HEK293T (cell line): ENCODE results near the gene SYNE2.

Source experiments
- CTCF ChIA-PET: fragments of 350-600 bp; formaldehyde crosslinking; extraction: SDS; loops from one replicate; lab custom pipeline; 2021; ENCODE audit warnings: antibody characterized with exemption, inconsistent platforms; lab: Yijun Ruan, JAX
- POLR2A ChIA-PET: fragments of 350-600 bp; formaldehyde crosslinking; extraction: SDS; loops from one replicate; lab custom pipeline; 2020; ENCODE audit warnings: antibody characterized with exemption, inconsistent platforms; lab: Yijun Ruan, JAX
- DNase-seq: peaks from one replicate; pipeline ENCODE4 v3.0.0; 2012; ENCODE audit warnings: mixed read lengths; ENCODE audit errors: extremely low spot score
- ARNT ChIP-seq: fragments of 450-650 bp; IDR thresholded peaks from 2 replicates; pipeline ENCODE4 v1.6.1; 2017; ENCODE audit warnings: mild to moderate bottlenecking
- BHLHE40 ChIP-seq: fragments of 450-650 bp; IDR thresholded peaks from 2 replicates; pipeline ENCODE4 v1.6.1; 2016; ENCODE audit warnings: mild to moderate bottlenecking, moderate library complexity, borderline replicate concordance
- CTBP1 ChIP-seq: fragments of 450-650 bp; IDR thresholded peaks from 2 replicates; pipeline ENCODE4 v1.6.1; 2016; ENCODE audit warnings: borderline replicate concordance
- ELF4 ChIP-seq: fragments of 450-650 bp; IDR thresholded peaks from 2 replicates; pipeline ENCODE4 v1.6.1; 2017; ENCODE audit warnings: antibody characterized with exemption
- FOXA1 ChIP-seq: fragments of 450-650 bp; IDR thresholded peaks from 2 replicates; pipeline ENCODE4 v1.6.1; 2016; ENCODE audit warnings: mild to moderate bottlenecking
- FOXK2 ChIP-seq: fragments of 450-650 bp; IDR thresholded peaks from 2 replicates; pipeline ENCODE4 v1.6.1; 2016; ENCODE audit warnings: mild to moderate bottlenecking
- FOXM1 ChIP-seq: fragments of 450-650 bp; IDR thresholded peaks from 2 replicates; pipeline ENCODE4 v1.6.1; 2017; ENCODE audit warnings: mild to moderate bottlenecking, borderline replicate concordance
- HDGF ChIP-seq: fragments of 450-650 bp; IDR thresholded peaks from 2 replicates; pipeline ENCODE4 v1.6.1; 2017; ENCODE audit warnings: antibody characterized with exemption, borderline replicate concordance
- L3MBTL2 ChIP-seq: fragments of 450-650 bp; conservative IDR thresholded peaks from 2 replicates; pipeline ENCODE4 v1.6.1; 2016; ENCODE audit warnings: mild to moderate bottlenecking
- LEF1 ChIP-seq: fragments of 450-650 bp; IDR thresholded peaks from 2 replicates; pipeline ENCODE4 v1.6.1; 2017; ENCODE audit warnings: mild to moderate bottlenecking, borderline replicate concordance
- NFRKB ChIP-seq: fragments of 450-650 bp; IDR thresholded peaks from 2 replicates; pipeline ENCODE4 v1.6.1; 2016; ENCODE audit warnings: mild to moderate bottlenecking, moderate library complexity
- PKNOX1 ChIP-seq: fragments of 450-650 bp; IDR thresholded peaks from 2 replicates; pipeline ENCODE4 v1.6.1; 2016
- SP1 ChIP-seq: fragments of 450-650 bp; IDR thresholded peaks from 2 replicates; pipeline ENCODE4 v1.6.1; 2017
- SUZ12 ChIP-seq: fragments of 450-650 bp; IDR thresholded peaks from 2 replicates; pipeline ENCODE4 v1.6.1; 2016; ENCODE audit warnings: mild to moderate bottlenecking
- TARDBP ChIP-seq: fragments of 450-650 bp; IDR thresholded peaks from 2 replicates; pipeline ENCODE4 v1.6.1; 2016
- ZNF384 ChIP-seq: fragments of 450-650 bp; IDR thresholded peaks from 2 replicates; pipeline ENCODE4 v1.6.1; 2016

The SYNE2 gene

GRCh38 chr14:64218344-64219240 is 365.8 kb downstream of the SYNE2 start:
- CTCF ChIA-PET = interaction anchor here (0.6 kb wide), 1 partner anchor 909 kb away, joined by 5 read pairs; no protein-coding TSS in a partner anchor
- no peak for DNase-seq
- no peak for TF ChIP-seq NFRKB
- no peak for TF ChIP-seq TARDBP
- no peak for TF ChIP-seq SUZ12
- no peak for TF ChIP-seq HDGF
- no peak for TF ChIP-seq ARNT
- TF ChIP-seq FOXM1 = no peak
- TF ChIP-seq ZNF384 = no peak
- no peak for TF ChIP-seq LEF1
- no peak for TF ChIP-seq BHLHE40
- POLR2A ChIA-PET = no interaction called here

- POLR2A ChIA-PET = no interaction called here
- DNase-seq = no peak
- CTCF ChIA-PET = no interaction called here
- no peak for TF ChIP-seq FOXA1
- TF ChIP-seq ZNF384 = no peak
- no peak for TF ChIP-seq SUZ12
- no peak for TF ChIP-seq CTBP1
- no peak for TF ChIP-seq FOXK2
- no peak for TF ChIP-seq L3MBTL2
- no peak for TF ChIP-seq ELF4
- TF ChIP-seq TARDBP = no peak
- TF ChIP-seq SP1 = no peak
- no peak for TF ChIP-seq LEF1
- no peak for TF ChIP-seq ARNT
- no peak for TF ChIP-seq HDGF
- TF ChIP-seq NFRKB = no peak
- no peak for TF ChIP-seq PKNOX1
- TF ChIP-seq BHLHE40 = no peak
- TF ChIP-seq FOXM1 = no peak
Observed at GRCh38 chr14:64220056-64220455, 367.3 kb downstream of the SYNE2 start.

GRCh38 chr14:64220466-64220865 is 367.7 kb downstream of the SYNE2 start:
- ChIA-PET CTCF (no interaction called here), POLR2A (no interaction called here)
- TF ChIP-seq ARNT (no peak), HDGF (no peak), LEF1 (no peak), FOXM1 (no peak), ELF4 (no peak), BHLHE40 (no peak), CTBP1 (no peak), PKNOX1 (no peak), NFRKB (no peak), FOXA1 (no peak), SP1 (no peak), SUZ12 (no peak), ZNF384 (no peak), L3MBTL2 (no peak), TARDBP (no peak)
- no peak for DNase-seq

- DNase-seq = no peak
- ChIA-PET CTCF (no interaction called here), POLR2A (no interaction called here)
- TF ChIP-seq SP1 = no peak
- TF ChIP-seq CTBP1 = no peak
- TF ChIP-seq BHLHE40 = no peak
- TF ChIP-seq FOXM1 = no peak
- TF ChIP-seq ELF4 = no peak
- no peak for TF ChIP-seq ZNF384
- no peak for TF ChIP-seq FOXK2
- no peak for TF ChIP-seq LEF1
- no peak for TF ChIP-seq NFRKB
- no peak for TF ChIP-seq TARDBP
- TF ChIP-seq FOXA1 = no peak
- no peak for TF ChIP-seq HDGF
- no peak for TF ChIP-seq PKNOX1
- TF ChIP-seq SUZ12 = no peak
- TF ChIP-seq ARNT = no peak
- TF ChIP-seq L3MBTL2 = no peak
Observed at GRCh38 chr14:64221391-64222003, 368.7 kb downstream of the SYNE2 start.

GRCh38 chr14:64225151-64225757 is 372.4 kb downstream of the SYNE2 start:
- CTCF ChIA-PET = no interaction called here
- no peak for DNase-seq
- POLR2A ChIA-PET = no interaction called here
- TF ChIP-seq FOXM1 (no peak), TARDBP (no peak), L3MBTL2 (no peak), ZNF384 (no peak), SP1 (no peak), SUZ12 (no peak)
